ENCODE data around the gene TRIM41.
"Not testable (repeated sequence)": the region's sequence is repeated elsewhere in the genome, so short reads cannot be mapped to it uniquely, and the experiment has no call there.

TRIM41 gene

GRCh38 chr5:181209006-181209405, 14.1 kb upstream of the TRIM41 start:
- not testable (repeated sequence) for FAIRE-seq; DNase-seq (ENCODE audit: insufficient read length, low spot score)

- not testable (repeated sequence) for FAIRE-seq; DNase-seq (ENCODE audit: insufficient read length, low spot score)
These were observed 12.9 kb upstream of the TRIM41 start for GRCh38 chr5:181210148-181210547.

- DNase-seq (ENCODE audit: insufficient read length, low spot score); FAIRE-seq: not testable (repeated sequence)
These were observed 12.4 kb upstream of the TRIM41 start for GRCh38 chr5:181210698-181211097.

- FAIRE-seq, result no peak
These were observed 11.9 kb upstream of the TRIM41 start for GRCh38 chr5:181211208-181211607.

GRCh38 chr5:181212080-181212479, 11.0 kb upstream of the TRIM41 start:
- FAIRE-seq (no peak), DNase-seq (ENCODE audit: insufficient read length, low spot score) (no peak)

More at GRCh38 chr5:181211208-181211607, 11.9 kb upstream of the TRIM41 start:
- no peak for DNase-seq (ENCODE audit: insufficient read length, low spot score)

- no peak for FAIRE-seq
- DNase-seq (ENCODE audit: insufficient read length, low spot score), result no peak
These were observed 10.1 kb upstream of the TRIM41 start for GRCh38 chr5:181212934-181213333.

- FAIRE-seq; DNase-seq (ENCODE audit: insufficient read length, low spot score): not testable (repeated sequence)
These were observed 8.8 kb upstream of the TRIM41 start for GRCh38 chr5:181214249-181214648.

- FAIRE-seq (peak; percentile 49), DNase-seq (ENCODE audit: insufficient read length, low spot score) (no peak)
These were observed 6.8 kb upstream of the TRIM41 start for GRCh38 chr5:181215997-181216989.

GRCh38 chr5:181217111-181217802, 5.8 kb upstream of the TRIM41 start:
- no peak for FAIRE-seq
- no peak for DNase-seq (ENCODE audit: insufficient read length, low spot score)

- FAIRE-seq (no peak), DNase-seq (ENCODE audit: insufficient read length, low spot score) (no peak)
These were observed 5.3 kb upstream of the TRIM41 start for GRCh38 chr5:181217803-181218062.

- DNase-seq (ENCODE audit: insufficient read length, low spot score) (no peak), FAIRE-seq (no peak)
These were observed 4.3 kb upstream of the TRIM41 start for GRCh38 chr5:181218795-181219124.

GRCh38 chr5:181219262-181220177, 3.6 kb upstream of the TRIM41 start:
- no peak for DNase-seq (ENCODE audit: insufficient read length, low spot score)
- FAIRE-seq, result no peak

GRCh38 chr5:181220178-181220515, 2.9 kb upstream of the TRIM41 start:
- DNase-seq (ENCODE audit: insufficient read length, low spot score), result no peak
- no peak for FAIRE-seq

- no peak for DNase-seq (ENCODE audit: insufficient read length, low spot score)
- no peak for FAIRE-seq
These were observed 1.8 kb upstream of the TRIM41 start for GRCh38 chr5:181221105-181221791.

GRCh38 chr5:181221792-181222629, 1.1 kb upstream of the TRIM41 start:
- FAIRE-seq (no peak), DNase-seq (ENCODE audit: insufficient read length, low spot score) (peak; percentile 57)

GRCh38 chr5:181222630-181223057, 437 bp upstream of the TRIM41 start:
- DNase-seq (ENCODE audit: insufficient read length, low spot score) (no peak), FAIRE-seq (no peak)

- DNase-seq (ENCODE audit: insufficient read length, low spot score), result no peak
These were observed 778 bp downstream of the TRIM41 start for GRCh38 chr5:181223729-181224389.

GRCh38 chr5:181224390-181225229, 1.5 kb downstream of the TRIM41 start:
- FAIRE-seq, result no peak
- DNase-seq (ENCODE audit: insufficient read length, low spot score), result no peak

More at GRCh38 chr5:181223729-181224389, 778 bp downstream of the TRIM41 start:
- FAIRE-seq, result no peak
